ENCODE measurements around the gene SV2C.

GRCh38 chr5:76402251-76402885 is 319.2 kb downstream of the SV2C start:
- TF ChIP-seq, protein P1, sequence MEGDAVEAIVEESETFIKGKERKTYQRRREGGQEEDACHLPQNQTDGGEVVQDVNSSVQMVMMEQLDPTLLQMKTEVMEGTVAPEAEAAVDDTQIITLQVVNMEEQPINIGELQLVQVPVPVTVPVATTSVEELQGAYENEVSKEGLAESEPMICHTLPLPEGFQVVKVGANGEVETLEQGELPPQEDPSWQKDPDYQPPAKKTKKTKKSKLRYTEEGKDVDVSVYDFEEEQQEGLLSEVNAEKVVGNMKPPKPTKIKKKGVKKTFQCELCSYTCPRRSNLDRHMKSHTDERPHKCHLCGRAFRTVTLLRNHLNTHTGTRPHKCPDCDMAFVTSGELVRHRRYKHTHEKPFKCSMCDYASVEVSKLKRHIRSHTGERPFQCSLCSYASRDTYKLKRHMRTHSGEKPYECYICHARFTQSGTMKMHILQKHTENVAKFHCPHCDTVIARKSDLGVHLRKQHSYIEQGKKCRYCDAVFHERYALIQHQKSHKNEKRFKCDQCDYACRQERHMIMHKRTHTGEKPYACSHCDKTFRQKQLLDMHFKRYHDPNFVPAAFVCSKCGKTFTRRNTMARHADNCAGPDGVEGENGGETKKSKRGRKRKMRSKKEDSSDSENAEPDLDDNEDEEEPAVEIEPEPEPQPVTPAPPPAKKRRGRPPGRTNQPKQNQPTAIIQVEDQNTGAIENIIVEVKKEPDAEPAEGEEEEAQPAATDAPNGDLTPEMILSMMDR (IDR thresholded peaks at IDR 0.05): no peak
- TF ChIP-seq POLR2A (IDR thresholded peaks at IDR 0.05): no peak

Data from heart left ventricle (tissue), 13 donors.